Choroid plexus epithelial cell (primary cell): ENCODE results near the gene RBFOX2.

Experiments used
- DNase-seq: peaks from one replicate; pipeline ENCODE4 v3.0.0-alpha.2; 2010; ENCODE audit warnings: low read depth
- H3K4me3 ChIP-seq: 2 replicates; pipeline ENCODE4 v1.5.1; 2011; ENCODE audit warnings: low read depth, mild to moderate bottlenecking, control low read depth, low read length, moderate library complexity
- CTCF ChIP-seq: conservative IDR thresholded peaks from 2 replicates; pipeline ENCODE4 v1.5.1; 2011; ENCODE audit warnings: low read depth, mild to moderate bottlenecking, control low read depth, inconsistent platforms, low read length, moderate library complexity

The RBFOX2 gene

DNA sequence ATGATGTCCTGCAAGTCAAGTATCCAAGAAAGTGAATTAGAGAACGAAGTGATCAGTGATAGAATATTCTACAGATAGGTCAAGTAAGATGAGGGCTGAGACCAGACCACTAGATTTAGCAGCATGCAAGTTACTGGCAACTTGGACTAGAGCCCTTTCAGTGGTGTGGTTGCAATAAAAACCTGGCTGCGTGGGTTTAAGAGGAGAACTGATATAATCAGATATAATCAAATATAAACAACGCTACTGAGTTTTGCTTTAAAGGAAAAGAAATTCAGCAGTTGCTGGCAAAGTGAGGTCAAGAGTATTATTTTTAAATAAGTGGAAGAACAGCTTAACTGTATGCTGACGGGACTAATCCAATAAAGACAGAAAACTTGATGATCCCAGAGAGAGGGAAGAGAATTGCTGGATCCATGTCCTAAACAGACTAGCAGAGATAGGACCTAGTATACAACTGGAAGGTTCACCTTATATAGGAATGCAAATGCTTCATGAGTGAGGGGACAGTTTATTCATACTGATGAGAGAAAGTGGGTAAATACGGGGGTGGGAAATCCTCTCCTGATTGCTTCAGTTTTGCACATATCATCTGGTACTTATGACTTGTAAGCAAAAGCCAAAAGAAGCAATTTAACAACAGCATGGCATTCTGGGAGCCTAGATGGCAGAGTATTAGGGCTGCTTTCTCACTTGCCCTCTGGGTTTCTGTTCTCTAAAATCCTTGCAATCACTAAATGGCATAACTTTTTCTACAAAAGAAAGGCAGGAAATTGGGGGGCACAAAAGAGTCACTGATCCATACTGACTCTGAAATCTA lies 146.2 kb downstream of the RBFOX2 start:
- no peak overlapping the region for H3K4me3 ChIP-seq
- DNase-seq = peak; percentile 40
- TF ChIP-seq CTCF = no peak

- no peak for DNase-seq
- no peak overlapping the region for H3K4me3 ChIP-seq
- TF ChIP-seq CTCF = no peak
Observed at GRCh38 chr22:35879351-35879750, 149.3 kb downstream of the RBFOX2 start.

DNA sequence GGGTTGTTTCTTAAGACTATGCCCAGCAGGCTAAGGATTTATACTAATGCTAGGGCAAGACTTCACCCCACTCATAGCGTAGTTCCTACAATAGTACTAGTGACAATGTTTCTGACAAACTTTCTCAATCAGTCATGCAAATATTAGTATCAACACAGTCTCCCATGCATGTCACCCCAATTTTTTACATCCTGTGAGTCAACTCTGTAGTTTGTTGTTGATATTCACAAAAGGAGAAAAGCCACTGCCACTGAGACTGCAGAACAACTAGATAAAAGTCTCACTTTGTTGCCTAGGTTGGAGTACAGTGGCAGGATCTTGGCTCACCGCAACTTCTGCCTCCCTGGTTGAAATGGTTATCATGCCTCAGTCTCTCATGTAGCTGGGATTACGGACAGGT lies 155.2 kb downstream of the RBFOX2 start:
- TF ChIP-seq CTCF = no peak
- no peak for DNase-seq
- no peak overlapping the region for H3K4me3 ChIP-seq

DNA sequence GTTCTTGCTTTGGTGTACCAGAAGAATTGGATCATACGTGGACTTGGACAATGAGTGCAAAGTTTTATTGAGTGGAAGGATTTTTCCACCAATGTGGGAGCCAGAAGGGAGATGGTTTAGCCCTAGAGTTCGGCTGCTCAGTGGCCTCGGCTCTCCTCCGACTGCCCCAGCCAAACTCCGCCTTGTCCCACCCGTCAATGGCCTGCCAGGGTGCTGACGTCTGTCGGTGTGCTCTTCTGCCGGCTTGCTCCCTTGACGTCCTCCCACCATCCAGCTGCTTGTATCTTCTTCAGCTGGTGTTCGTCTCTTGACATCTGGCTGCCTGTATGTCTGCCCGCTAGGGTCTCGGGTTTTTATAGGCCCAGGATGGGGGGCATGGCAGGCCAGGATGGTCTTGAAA lies 156.2 kb downstream of the RBFOX2 start:
- no peak overlapping the region for H3K4me3 ChIP-seq
- no peak for TF ChIP-seq CTCF
- no peak for DNase-seq

DNA sequence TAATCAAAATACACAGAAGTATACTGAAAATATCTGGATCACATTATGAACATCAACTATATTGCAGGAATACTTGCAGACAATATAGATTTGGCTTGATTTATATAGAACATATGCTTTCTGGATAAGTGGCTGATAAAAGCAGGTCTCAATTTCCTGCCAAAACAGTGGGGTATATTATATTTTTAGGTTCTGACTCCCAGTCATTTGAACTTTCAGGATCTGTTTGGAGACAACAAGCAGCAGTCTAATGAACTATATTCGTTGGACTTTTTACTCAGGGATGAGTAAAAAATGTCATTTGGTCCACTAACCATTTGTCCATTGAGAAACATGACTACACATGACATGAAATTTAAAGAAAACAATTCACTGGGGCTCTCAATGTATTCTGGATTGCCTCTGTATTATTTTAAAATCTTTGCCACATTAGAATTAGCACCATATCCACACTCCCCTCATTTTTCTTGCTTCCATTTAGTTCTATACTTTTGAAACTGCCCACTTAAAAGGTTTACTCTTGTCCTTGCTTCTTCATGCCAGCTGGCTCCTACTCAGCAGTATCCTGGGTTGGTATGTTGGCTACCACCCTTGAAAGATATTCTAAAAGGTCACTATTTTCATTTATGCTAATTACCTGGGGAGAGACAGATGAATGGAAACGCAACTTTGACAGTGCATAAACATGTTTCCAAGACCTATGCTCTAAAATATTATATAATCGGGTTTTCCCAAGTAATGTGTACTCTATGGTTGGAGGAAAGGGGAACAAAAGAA lies 157.9 kb downstream of the RBFOX2 start:
- no peak for DNase-seq
- H3K4me3 ChIP-seq = no peak overlapping the region
- TF ChIP-seq CTCF = no peak

DNA sequence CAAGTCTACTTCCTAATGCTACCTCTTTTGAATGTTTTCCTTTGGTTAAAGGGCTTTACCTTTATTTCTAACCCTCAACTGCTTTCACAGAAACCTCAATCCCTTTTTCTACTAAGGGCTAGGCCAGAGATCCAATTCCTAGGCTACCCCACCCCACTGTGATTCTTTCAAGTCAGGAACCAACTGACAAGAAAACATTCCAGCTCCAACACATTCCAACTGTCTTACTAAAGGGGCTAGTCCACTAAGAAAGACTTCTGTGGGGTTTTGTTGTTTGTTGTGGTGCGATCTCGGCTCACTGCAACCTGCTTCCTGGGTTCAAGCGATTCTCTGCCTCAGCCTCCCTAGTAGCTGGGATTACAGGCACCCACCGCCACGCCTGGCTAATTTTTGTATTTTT lies 159.7 kb downstream of the RBFOX2 start:
- peak; percentile 40 for DNase-seq
- TF ChIP-seq CTCF = no peak
- no peak overlapping the region for H3K4me3 ChIP-seq
